Testis (tissue), 3 donors: ENCODE measurements around the gene LRRC74A. TPM values are rescaled to one million over a fixed set of nuclear protein-coding genes. Genes with fewer than 3 reads are reported as not detected.

Experiments used
- DNase-seq: peaks from one replicate; pipeline ENCODE4 v3.0.0-alpha.2; 2019
- H3K27ac ChIP-seq, 2 donors: fragments of 200-600 bp; sonication (generic); one replicate each; pipeline ENCODE4 v1.5.1; 2019
- H3K27me3 ChIP-seq: fragments of 200-600 bp; sonication (generic); one replicate; pipeline ENCODE4 v1.5.1; 2019
- H3K36me3 ChIP-seq: fragments of 200-600 bp; sonication (generic); one replicate; pipeline ENCODE4 v1.5.1; 2017; ENCODE audit warnings: low read depth; ENCODE audit errors: missing control alignments
- H3K4me1 ChIP-seq: fragments of 200-600 bp; sonication (generic); one replicate; pipeline ENCODE4 v1.5.1; 2019
- H3K4me3 ChIP-seq, 2 donors: fragments of 200-600 bp; sonication (generic); one replicate each; pipeline ENCODE4 v1.5.1; 2017 to 2019
- H3K9me3 ChIP-seq: fragments of 200-600 bp; sonication (generic); one replicate; pipeline ENCODE4 v1.5.1; 2017
- CTCF ChIP-seq, 3 experiments: fragments of 450-650 bp in 2 of 3; fragments of 200-600 bp in 1 of 3; sonication (generic) in 1 of 3; IDR thresholded peaks; one replicate each; pipeline ENCODE4 v1.5.1; 2016 to 2019; ENCODE audit warnings: antibody characterized with exemption in 3 of 3, mild to moderate bottlenecking in 2 of 3, moderate library complexity in 1 of 3
- POLR2A ChIP-seq: fragments of 450-650 bp; IDR thresholded peaks from one replicate; pipeline ENCODE4 v1.6.1; 2017; ENCODE audit warnings: antibody characterized with exemption, mild to moderate bottlenecking, moderate library complexity
- WGBS, 2 donors: methylation state at CpG; one replicate each; pipeline ENCODE4 v1.1.5; 2018; 5-methylcytosine and 5-hydroxymethylcytosine counted together
- intact Hi-C: fragments of 100-400 bp; cut with DNase I; formaldehyde crosslinking; loops from one replicate; pipeline ENCODE4 v1.15.1; 2023; ENCODE audit warnings: low total_unique reads
- polyA plus RNA-seq: library from polyadenylated mRNA; stranded (reverse); fragments of 350-450 nt; fragmentation: Illumina TruSeq; extraction: RNeasy Lipid Tissue Mini Kit (QIAGEN cat#74804); gene quantifications from one replicate; pipeline ENCODE4 v1.2.3, GENCODE V29; 2014; ENCODE audit warnings: low read depth, low replicate concordance; ENCODE audit not compliant: insufficient read depth
- total RNA-seq, 2 donors: library from RNA; depleted of rRNA; stranded (reverse); fragments of >200 nt; gene quantifications; one replicate each; pipeline ENCODE4 v1.2.3, GENCODE V29; 2016

The LRRC74A gene
- total and polyA plus RNA-seq, 3 donors from 2014 or later, result 5.9 to 32.5 (median 28.7) TPM

DNA sequence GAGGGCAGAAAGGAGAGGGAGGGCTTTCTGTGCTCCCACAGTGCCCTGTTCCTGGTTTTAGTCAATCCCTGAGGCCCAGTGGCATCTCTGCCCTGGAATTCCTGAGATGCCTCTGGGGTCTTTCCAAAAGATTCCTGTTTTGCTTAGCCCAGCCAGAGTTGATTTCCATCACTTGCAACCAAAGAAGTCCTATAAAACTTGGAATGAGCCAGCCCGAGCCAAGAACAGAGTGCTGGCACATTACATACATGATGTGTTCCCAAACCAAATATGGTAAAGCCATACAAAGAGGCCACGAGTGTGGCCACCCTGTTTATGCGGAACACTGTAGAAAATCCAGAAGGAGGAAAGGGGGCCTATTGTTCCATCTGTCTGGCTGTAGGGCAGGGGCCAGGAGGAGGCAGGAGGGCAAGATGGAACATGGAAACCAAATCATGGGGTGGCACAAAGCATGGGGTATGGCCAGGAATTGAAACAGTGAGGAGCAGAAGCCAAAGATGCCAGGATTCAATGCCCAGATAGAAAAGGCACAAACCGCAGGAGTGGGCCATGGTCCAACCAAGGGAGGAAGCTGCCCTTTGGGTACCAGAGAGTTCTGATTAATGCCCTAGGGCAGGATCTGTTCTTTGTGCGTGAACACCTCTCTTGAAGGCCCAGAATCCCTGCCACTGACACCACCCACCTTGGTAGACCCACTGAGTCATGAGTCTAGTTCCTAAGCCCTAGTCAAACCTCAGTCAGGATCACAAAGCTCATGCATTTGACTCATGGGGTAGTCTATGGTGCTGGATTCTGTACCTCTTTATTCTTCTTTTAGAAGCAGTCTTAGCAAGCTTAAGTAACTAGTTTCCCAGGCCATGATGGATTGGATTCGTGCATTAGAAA, 75.2 kb downstream of the LRRC74A start:
- TF ChIP-seq CTCF (IDR thresholded peaks at IDR 0.05), result no peak
- no peak for TF ChIP-seq POLR2A
- DNase-seq, result no peak
- WGBS, 2 donors, result 71 to 79% methylated on average over 6 of the region's 6 CpGs
- intact Hi-C loops, result no loop called here
- H3K27me3 ChIP-seq, result no peaks in the 10 kb centered on the region
- H3K27ac ChIP-seq, result no peak overlapping the region
- H3K4me1 ChIP-seq, result peaks cover 22% of the 10 kb centered on the region
- no peak overlapping the region for H3K4me3 ChIP-seq
- H3K9me3 ChIP-seq, result no peaks in the 10 kb centered on the region
- no peaks in the 10 kb centered on the region for H3K36me3 ChIP-seq

DNA sequence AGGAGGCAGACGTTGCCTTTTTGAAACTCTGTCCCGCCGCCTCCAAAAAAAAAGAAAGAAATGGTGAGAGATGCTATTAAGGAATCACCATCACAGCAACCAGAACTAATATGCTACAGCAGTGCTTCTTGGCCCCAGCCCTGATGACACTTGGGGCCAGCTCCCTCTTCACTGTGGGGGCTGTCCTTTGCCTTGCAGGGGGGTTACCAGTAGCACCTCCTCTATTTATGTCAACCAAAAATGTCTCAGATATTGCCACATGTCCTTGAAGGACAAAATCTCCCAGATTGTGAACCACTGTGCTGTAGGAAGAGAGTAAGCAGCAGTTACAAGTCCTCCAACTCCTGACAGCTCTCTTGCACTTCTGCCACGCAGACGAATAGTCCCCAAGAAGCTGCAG, 76.4 kb downstream of the LRRC74A start:
- Histone ChIP-seq H3K4me3 (no peak overlapping the region), H3K27me3 (no peaks in the 10 kb centered on the region), H3K4me1 (peaks cover 22% of the 10 kb centered on the region), H3K9me3 (no peaks in the 10 kb centered on the region), H3K27ac (no peak overlapping the region), H3K36me3 (no peaks in the 10 kb centered on the region)
- DNase-seq, result no peak
- 61 to 79% methylated on average over 5 of the region's 5 CpGs for WGBS, 2 donors
- intact Hi-C loops, result no loop called here
- TF ChIP-seq CTCF (IDR thresholded peaks at IDR 0.05) (no peak), POLR2A (no peak)

DNA sequence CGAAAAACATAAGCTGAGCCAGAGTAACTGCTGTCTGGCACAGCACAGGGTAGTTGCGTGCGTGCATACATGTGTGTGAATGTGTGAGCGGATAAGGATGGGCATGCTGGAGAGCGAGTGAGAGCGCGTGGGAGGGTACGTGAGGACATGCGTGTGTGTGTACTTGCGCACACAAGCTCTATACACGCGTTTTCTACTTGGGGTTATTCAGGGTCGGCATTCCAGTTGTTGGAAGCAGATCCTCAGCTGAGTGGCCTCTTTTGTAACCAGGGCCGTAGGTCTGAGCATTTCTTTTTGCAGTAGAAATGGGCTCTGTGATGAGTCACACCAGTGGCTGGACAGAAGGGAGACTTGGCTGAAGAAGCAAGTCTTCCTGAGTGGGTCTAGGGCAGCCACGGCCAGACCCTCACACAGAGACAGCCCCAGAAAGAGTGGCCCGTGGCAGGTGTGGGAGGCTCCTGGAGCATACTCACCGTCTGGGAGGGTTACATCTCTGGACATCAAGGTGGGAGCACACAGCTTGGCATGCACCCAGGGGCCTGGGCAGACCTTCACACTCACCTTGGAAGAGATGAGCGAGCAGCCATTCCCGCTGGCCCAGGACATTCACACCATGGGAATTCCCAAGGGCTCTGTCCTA, 78.0 kb downstream of the LRRC74A start:
- peak; percentile 44 for DNase-seq
- H3K27ac ChIP-seq, result no peak overlapping the region

DNA sequence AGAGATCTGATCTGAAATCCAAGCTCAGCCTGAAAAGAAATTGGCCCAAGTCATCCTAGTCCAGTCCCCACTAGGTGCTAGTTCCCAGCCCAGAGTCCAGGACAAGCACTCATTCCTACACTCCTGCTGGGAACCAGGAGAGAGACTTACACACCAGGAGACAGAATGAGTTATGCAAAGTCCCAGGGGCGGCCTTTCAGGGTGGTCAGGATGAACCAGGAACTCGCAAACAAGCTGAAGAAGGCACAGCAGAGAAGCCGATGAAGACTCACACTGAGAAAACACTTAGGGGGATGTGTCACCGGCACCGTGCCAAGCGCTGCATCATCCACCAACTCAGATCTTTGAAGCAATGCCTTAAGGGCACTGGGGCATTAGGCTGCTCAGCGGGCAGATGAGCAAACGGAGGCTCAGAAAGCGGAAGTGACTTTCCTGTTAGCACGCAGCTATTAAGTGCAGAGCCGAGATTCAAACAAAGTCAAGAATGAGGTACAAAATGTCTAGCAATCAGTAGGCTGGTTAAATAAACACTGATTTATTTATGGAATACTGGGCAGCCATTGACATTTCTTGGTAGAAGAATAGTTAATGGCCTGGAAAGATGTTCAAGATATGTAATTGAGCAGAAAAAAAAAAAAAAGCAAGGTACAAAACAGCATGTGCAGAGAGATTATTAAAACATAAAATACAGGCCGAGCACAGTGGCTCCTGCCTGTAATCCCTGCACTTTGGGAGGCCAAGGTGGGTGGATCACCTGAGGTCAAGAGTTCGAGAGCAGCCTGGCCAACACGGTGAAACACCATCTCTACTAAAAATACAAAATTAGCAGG, 78.7 kb downstream of the LRRC74A start:
- peak; percentile 34 for DNase-seq

More for the DNA sequence above, 78.0 kb downstream of the LRRC74A start:
- H3K36me3 ChIP-seq, result no peaks in the 10 kb centered on the region
- no peaks in the 10 kb centered on the region for H3K9me3 ChIP-seq
- intact Hi-C loops, result no loop called here
- TF ChIP-seq CTCF (IDR thresholded peaks at IDR 0.05) (no peak), POLR2A (no peak)
- peaks cover 22% of the 10 kb centered on the region for H3K4me1 ChIP-seq
- no peaks in the 10 kb centered on the region for H3K27me3 ChIP-seq
- H3K4me3 ChIP-seq, result no peak overlapping the region
- 69 to 73% methylated on average over 19 of the region's 19 CpGs for WGBS, 2 donors

More for the DNA sequence above, 78.7 kb downstream of the LRRC74A start:
- TF ChIP-seq POLR2A, result no peak
- no peak for TF ChIP-seq CTCF (IDR thresholded peaks at IDR 0.05)
- Histone ChIP-seq H3K9me3 (no peaks in the 10 kb centered on the region), H3K36me3 (no peaks in the 10 kb centered on the region), H3K4me1 (peaks cover 22% of the 10 kb centered on the region), H3K4me3 (no peak overlapping the region), H3K27ac (no peak overlapping the region), H3K27me3 (no peaks in the 10 kb centered on the region)
- intact Hi-C loops, result no loop called here
- WGBS, 2 donors, result 61 to 76% methylated on average over 14 of the region's 14 CpGs
